Spleen (tissue), 11 donors: ENCODE results near the gene RBM8A. TPM values are rescaled to one million over a fixed set of nuclear protein-coding genes. Genes with fewer than 3 reads are reported as not detected.

Experiments used
- DNase-seq: peaks from one replicate; pipeline ENCODE4 v3.0.0-alpha.2; 2020
- H3K27ac ChIP-seq, 8 donors: fragments of 200-600 bp; sonication (generic) in 7 of 8; 1 replicate in 4 of 8; 2 replicates in 4 of 8; pipeline versions ENCODE4 v1.5.0 to v1.8.0; 2016 to 2021; ENCODE audit warnings: inconsistent platforms in 4 of 8, mild to moderate bottlenecking in 4 of 8, moderate library complexity in 1 of 8
- H3K27me3 ChIP-seq, 7 donors: fragments of 200-600 bp; sonication (generic) in 6 of 7; replicated peaks in 1 of 7; 1 replicate in 4 of 7; 2 replicates in 3 of 7; pipeline versions ENCODE4 v1.5.0 to v1.8.0; 2016 to 2021; ENCODE audit warnings: inconsistent platforms in 3 of 7, mild to moderate bottlenecking in 1 of 7
- H3K36me3 ChIP-seq, 6 donors: fragments of 200-600 bp; sonication (generic) in 5 of 6; 1 replicate in 4 of 6; 2 replicates in 2 of 6; pipeline versions ENCODE4 v1.5.0 to v1.8.0; 2016 to 2021; ENCODE audit warnings: inconsistent platforms in 2 of 6
- H3K4me1 ChIP-seq, 6 donors: fragments of 200-600 bp; sonication (generic) in 5 of 6; 1 replicate in 3 of 6; 2 replicates in 3 of 6; pipeline versions ENCODE4 v1.5.0 to v1.8.0; 2016 to 2021; ENCODE audit warnings: inconsistent platforms in 3 of 6
- H3K4me3 ChIP-seq, 8 donors: fragments of 200-600 bp; sonication (generic) in 7 of 8; 1 replicate in 4 of 8; 2 replicates in 4 of 8; pipeline versions ENCODE4 v1.5.0 to v1.8.0; 2016 to 2021; ENCODE audit warnings: inconsistent platforms in 4 of 8, mild to moderate bottlenecking in 4 of 8, moderate library complexity in 2 of 8
- H3K9me3 ChIP-seq, 8 donors: fragments of 200-600 bp; sonication (generic) in 7 of 8; 1 replicate in 4 of 8; 2 replicates in 4 of 8; pipeline versions ENCODE4 v1.5.0 to v1.8.0; 2016 to 2021; ENCODE audit warnings: inconsistent platforms in 4 of 8
- CTCF ChIP-seq, 11 experiments: fragments of 200-600 bp in 7 of 11; fragments of 450-650 bp in 4 of 11; sonication (generic) in 4 of 11; IDR thresholded peaks in 8 of 11; conservative IDR thresholded peaks in 3 of 11; 1 replicate in 7 of 11; 2 replicates in 4 of 11; pipeline versions ENCODE4 v1.4.0 to v1.8.0; 2016 to 2021; ENCODE audit warnings: antibody characterized with exemption in 11 of 11, inconsistent platforms in 4 of 11, mild to moderate bottlenecking in 1 of 11
- POLR2A ChIP-seq, 3 donors: fragments of 450-650 bp; IDR thresholded peaks; one replicate each; pipeline ENCODE4 v1.5.1; 2017; ENCODE audit warnings: antibody characterized with exemption in 3 of 3, mild to moderate bottlenecking in 1 of 3
- POLR2AphosphoS5 ChIP-seq, 3 donors: sonication (generic); formaldehyde crosslinking; IDR thresholded peaks; one replicate each; pipeline ENCODE4 v1.5.1; 2017; ENCODE audit warnings: antibody characterized with exemption in 3 of 3
- WGBS, 5 donors: extraction: QIAGEN DNeasy Blood & Tissue Kit in 3 of 5; methylation state at CpG; one replicate each; pipeline versions ENCODE4 v1.1.5 to v1.1.7; 2013 to 2018; 5-methylcytosine and 5-hydroxymethylcytosine counted together
- intact Hi-C: fragments of 100-400 bp; cut with DNase I; formaldehyde crosslinking; loops from one replicate; pipeline ENCODE4 v1.15.0; 2023; ENCODE audit warnings: low total_unique reads
- polyA plus RNA-seq, 3 donors: library from polyadenylated mRNA; stranded (reverse); fragments of 200-250 nt; gene quantifications; one replicate each; pipeline ENCODE4 v1.2.1, GENCODE V29; 2013
- total RNA-seq, 7 donors: library from RNA; depleted of rRNA in 3 of 7; stranded (reverse); fragments of >200 nt in 3 of 7; fragmentation: NEBNext Ultra II Directional in 4 of 7; extraction: Animal tissue kit (Norgen Biotek cat#: 25700) in 4 of 7; gene quantifications; one replicate each; pipeline versions ENCODE4 v1.1.0 to v1.2.1, GENCODE V29; 2016 to 2021
- donor health status: healthy with polysubstance abuse.
- donor health status: DM: no; HTN: no; CAD: no; lungs with moderate emphysema.
- donor health status: DM: no; HTN: no; CAD: no.
- donor health status: Bipolar disorder and iron deficiency.
- donor health status: healthy.
- donor health status: DM: no; HTN: no; CAD: no.
- donor health status: DM: yes; HTN: yes; CAD: no.

RBM8A gene
- total and polyA plus RNA-seq, 10 donors = 87.0 to 187 (median 118) TPM

GRCh38 chr1:145952903-145953302, 25.6 kb upstream of the RBM8A start:
- no peak for DNase-seq
- Histone ChIP-seq H3K4me3 (no peak overlapping the region), H3K36me3 (peaks cover 0 to 40% (median 0%) of the 10 kb centered on the region in 6 donors)

GRCh38 chr1:145951526-145951925, 24.2 kb upstream of the RBM8A start:
- no peaks in the 10 kb centered on the region for H3K9me3 ChIP-seq
- no peaks in the 10 kb centered on the region for H3K27me3 ChIP-seq
- TF ChIP-seq POLR2AphosphoS5 (IDR thresholded peaks at IDR 0.05) = no peak
- TF ChIP-seq POLR2A (IDR thresholded peaks at IDR 0.05) = no peak
- TF ChIP-seq CTCF (IDR thresholded peaks at IDR 0.05 in 8 of 11, conservative IDR thresholded peaks at IDR 0.05 in 3 of 11) = no peak
- intact Hi-C loops = no loop called here
- no peak for DNase-seq
- no peak overlapping the region for H3K4me3 ChIP-seq
- peaks cover 0 to 51% (median 6%) of the 10 kb centered on the region in 6 donors for H3K36me3 ChIP-seq
- H3K4me1 ChIP-seq = peaks cover 16 to 83% (median 46%) of the 10 kb centered on the region in 6 donors
- WGBS, 5 donors = 85 to 96% (median 91%) methylated on average over 1 of the region's 1 CpG
- no peak overlapping the region for H3K27ac ChIP-seq

More at GRCh38 chr1:145952903-145953302, 25.6 kb upstream of the RBM8A start:
- TF ChIP-seq POLR2A (IDR thresholded peaks at IDR 0.05) = no peak
- TF ChIP-seq CTCF (IDR thresholded peaks at IDR 0.05 in 8 of 11, conservative IDR thresholded peaks at IDR 0.05 in 3 of 11) = no peak
- no peak for TF ChIP-seq POLR2AphosphoS5 (IDR thresholded peaks at IDR 0.05)
- Histone ChIP-seq H3K27me3 (no peaks in the 10 kb centered on the region), H3K9me3 (no peaks in the 10 kb centered on the region), H3K4me1 (peaks cover 18 to 92% (median 53%) of the 10 kb centered on the region in 6 donors), H3K27ac (no peak overlapping the region)
- 97 to 99% (median 98%) methylated on average over 3 of the region's 3 CpGs for WGBS, 5 donors
- intact Hi-C loops = no loop called here

DNA sequence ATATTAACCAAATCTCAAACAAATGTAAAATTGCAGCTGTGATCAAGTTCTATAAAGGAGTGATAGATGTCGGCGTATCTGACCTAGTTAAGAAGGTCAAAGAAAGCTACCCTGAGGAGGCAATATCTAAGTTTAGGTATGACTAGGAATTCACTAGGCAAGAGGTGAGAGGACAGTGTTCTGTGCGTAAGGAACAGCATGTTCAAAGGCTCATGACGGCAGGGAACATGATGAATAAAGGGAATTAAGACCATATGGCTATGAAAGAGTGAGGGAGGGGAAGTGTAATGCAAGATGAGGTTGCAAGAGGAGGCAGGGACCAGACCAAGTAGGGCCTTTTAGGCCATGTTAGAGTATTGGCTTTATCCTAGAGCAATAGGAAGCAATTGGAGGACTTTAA, 21.9 kb upstream of the RBM8A start:
- WGBS, 5 donors = 87 to 97% (median 95%) methylated on average over 4 of the region's 4 CpGs
- intact Hi-C loops = no loop called here
- Histone ChIP-seq H3K4me1 (peaks cover 0 to 60% (median 23%) of the 10 kb centered on the region in 6 donors), H3K36me3 (peaks cover 0 to 74% (median 10%) of the 10 kb centered on the region in 6 donors), H3K4me3 (no peak overlapping the region), H3K27ac (no peak overlapping the region), H3K9me3 (no peaks in the 10 kb centered on the region), H3K27me3 (no peaks in the 10 kb centered on the region)
- no peak for DNase-seq
- no peak for TF ChIP-seq POLR2A (IDR thresholded peaks at IDR 0.05)
- TF ChIP-seq POLR2AphosphoS5 (IDR thresholded peaks at IDR 0.05) = no peak
- TF ChIP-seq CTCF (IDR thresholded peaks at IDR 0.05 in 8 of 11, conservative IDR thresholded peaks at IDR 0.05 in 3 of 11) = no peak

DNA sequence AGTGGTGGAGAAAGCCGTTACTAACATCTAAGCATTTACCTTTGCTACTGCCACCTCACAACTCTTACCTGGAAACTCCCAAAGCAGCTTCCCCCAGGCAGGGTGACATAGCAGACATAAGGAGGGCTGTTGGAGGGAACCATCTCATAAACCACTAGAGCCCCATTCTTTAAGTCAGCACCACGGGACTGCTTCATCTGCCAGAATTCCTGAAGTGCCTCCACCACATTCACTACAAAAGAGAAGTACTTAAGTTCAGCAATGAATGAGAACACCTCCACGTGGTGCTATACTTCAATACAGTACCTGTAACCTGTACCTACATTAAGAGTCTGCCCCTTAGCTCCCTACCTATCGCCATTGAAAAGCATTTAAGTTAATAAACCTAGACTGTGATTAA, 20.3 kb upstream of the RBM8A start:
- no peaks in the 10 kb centered on the region for H3K27me3 ChIP-seq
- 85 to 93% (median 89%) methylated on average over 4 of the region's 4 CpGs for WGBS, 5 donors
- H3K27ac ChIP-seq = no peak overlapping the region
- H3K4me1 ChIP-seq = peaks cover 0 to 47% (median 18%) of the 10 kb centered on the region in 6 donors
- H3K36me3 ChIP-seq = peaks cover 0 to 85% (median 15%) of the 10 kb centered on the region in 6 donors
- H3K4me3 ChIP-seq = no peak overlapping the region
- intact Hi-C loops = no loop called here
- no peaks in the 10 kb centered on the region for H3K9me3 ChIP-seq
- DNase-seq = no peak
- no peak for TF ChIP-seq CTCF (IDR thresholded peaks at IDR 0.05 in 8 of 11, conservative IDR thresholded peaks at IDR 0.05 in 3 of 11)
